Pancreas (tissue), 10 donors: ENCODE results near the gene ST6GALNAC6. TPM values are rescaled to one million over a fixed set of nuclear protein-coding genes. Genes with fewer than 3 reads are reported as not detected.

Source experiments
- ATAC-seq, 4 donors: fragments of 200-7000 bp; cut with Tn5 transposase; one replicate each; pipeline versions ENCODE4 v1.8.0 to v1.9.1; 2020; ENCODE audit warnings: mild to moderate bottlenecking in 4 of 4, moderate library complexity in 4 of 4
- DNase-seq, 6 donors: peaks; one replicate each; pipeline ENCODE4 v3.0.0-alpha.2; 2020
- FAIRE-seq: peaks from 2 replicates; lab custom pipeline; 2012; peaks lifted over from hg19 to GRCh38; lab: Jason Lieb, UNC
- H3K27ac ChIP-seq, 4 donors: fragments of 200-600 bp; sonication (generic); 1 replicate in 3 of 4; 2 replicates in 1 of 4; pipeline versions ENCODE4 v1.5.0 to v1.8.0; 2020
- H3K27me3 ChIP-seq, 4 donors: fragments of 200-600 bp; one replicate each; pipeline ENCODE4 v1.8.0; 2021
- H3K36me3 ChIP-seq, 3 donors: fragments of 200-600 bp; sonication (generic) in 1 of 3; one replicate each; pipeline versions ENCODE4 v1.5.0 to v1.8.0; 2020 to 2021
- H3K4me1 ChIP-seq, 3 donors: fragments of 200-600 bp; one replicate each; pipeline ENCODE4 v1.8.0; 2021
- H3K4me3 ChIP-seq, 4 donors: fragments of 200-600 bp; sonication (generic) in 2 of 4; one replicate each; pipeline versions ENCODE4 v1.5.0 to v1.8.0; 2020 to 2021
- H3K9me3 ChIP-seq, 4 donors: fragments of 200-600 bp; one replicate each; pipeline ENCODE4 v1.8.0; 2021
- CTCF ChIP-seq, 4 donors: fragments of 200-600 bp; sonication (generic) in 3 of 4; IDR thresholded peaks; one replicate each; pipeline versions ENCODE4 v1.5.0 to v1.8.0; 2021; ENCODE audit warnings: antibody characterized with exemption in 4 of 4
- WGBS, 2 donors: extraction: QIAGEN DNeasy Blood & Tissue Kit; methylation state at CpG; one replicate each; pipeline ENCODE4 v1.1.7; 2013; 5-methylcytosine and 5-hydroxymethylcytosine counted together
- intact Hi-C, 3 donors: fragments of 100-400 bp; cut with DNase I; formaldehyde crosslinking; loops; one replicate each; pipeline versions ENCODE4 v1.11.1 to v1.14.2; 2022
- polyA plus RNA-seq, 2 donors: library from polyadenylated mRNA; stranded (reverse); fragments of 200-250 nt; gene quantifications; one replicate each; pipeline ENCODE4 v1.2.3, GENCODE V29; 2013
- total RNA-seq, 6 donors: library from RNA; stranded (reverse); fragmentation: NEBNext Ultra II Directional in 4 of 6; extraction: Animal tissue kit (Norgen Biotek cat#: 25700) in 4 of 6; gene quantifications; one replicate each; pipeline versions ENCODE4 v1.2.1 to v1.2.4, GENCODE V29; 2021 to 2023
- donor health status: healthy with polysubstance abuse.
- donor health status: DM: no; HTN: no; CAD: no; lungs with moderate emphysema.
- donor health status: DM: no; HTN: no; CAD: no.
- donor health status: control.
- donor health status: control.
- donor health status: Bipolar disorder and iron deficiency.
- donor health status: DM: yes; HTN: yes; CAD: no.
- donor health status: DM: no; HTN: no; CAD: no.
- donor health status: DM: no; HTN: no; CAD: no.
- donor health status: DM: yes; HTN: yes; CAD: no.

The ST6GALNAC6 gene
- total and polyA plus RNA-seq, 8 donors = 20.7 to 35.7 (median 27.0) TPM

GRCh38 chr9:127874301-127875221 is 24.8 kb downstream of the ST6GALNAC6 start:
- no peak for TF ChIP-seq CTCF (IDR thresholded peaks at IDR 0.05)
- Histone ChIP-seq H3K36me3 (no peaks in the 10 kb centered on the region), H3K27ac (no peak overlapping the region), H3K4me1 (peaks cover 0 to 8% (median 0%) of the 10 kb centered on the region in 3 donors), H3K4me3 (no peak overlapping the region), H3K27me3 (no peaks in the 10 kb centered on the region), H3K9me3 (no peaks in the 10 kb centered on the region)
- intact Hi-C loops = no loop called here
- ATAC-seq (no peak), FAIRE-seq (no peak), DNase-seq (peak in 2 of 6 donors; percentile 14 to 69)
- 75 to 76% methylated on average over 19 of the region's 19 CpGs for WGBS, 2 donors

GRCh38 chr9:127873886-127874285 is 25.5 kb downstream of the ST6GALNAC6 start:
- H3K4me3 ChIP-seq = no peak overlapping the region
- ATAC-seq = peak in 3 of 4 donors; percentile 32 to 38 (median 35)
- no peak for TF ChIP-seq CTCF (IDR thresholded peaks at IDR 0.05)
- intact Hi-C loops = no loop called here
- DNase-seq = peak; percentile 61 to 89 (median 81)
- H3K4me1 ChIP-seq = peaks cover 0 to 8% (median 0%) of the 10 kb centered on the region in 3 donors
- no peaks in the 10 kb centered on the region for H3K27me3 ChIP-seq
- WGBS, 2 donors = 30 to 31% methylated on average over 10 of the region's 10 CpGs
- H3K36me3 ChIP-seq = no peaks in the 10 kb centered on the region
- FAIRE-seq = no peak
- H3K9me3 ChIP-seq = no peaks in the 10 kb centered on the region
- no peak overlapping the region for H3K27ac ChIP-seq

- H3K27ac ChIP-seq = no peak overlapping the region
- FAIRE-seq (no peak), DNase-seq (peak in 2 of 6 donors; percentile 12 to 75), ATAC-seq (no peak)
- intact Hi-C loops = no loop called here
- peaks cover 0 to 8% (median 0%) of the 10 kb centered on the region in 3 donors for H3K4me1 ChIP-seq
- H3K9me3 ChIP-seq = no peaks in the 10 kb centered on the region
- no peaks in the 10 kb centered on the region for H3K36me3 ChIP-seq
- WGBS, 2 donors = 83 to 87% methylated on average over 19 of the region's 19 CpGs
- H3K27me3 ChIP-seq = no peaks in the 10 kb centered on the region
- no peak for TF ChIP-seq CTCF (IDR thresholded peaks at IDR 0.05)
- H3K4me3 ChIP-seq = no peak overlapping the region
These were observed 26.1 kb downstream of the ST6GALNAC6 start for GRCh38 chr9:127873223-127873691.

GRCh38 chr9:127872369-127873222 is 26.8 kb downstream of the ST6GALNAC6 start:
- Histone ChIP-seq H3K4me1 (peaks cover 0 to 8% (median 0%) of the 10 kb centered on the region in 3 donors), H3K27me3 (no peaks in the 10 kb centered on the region), H3K27ac (no peak overlapping the region), H3K9me3 (no peaks in the 10 kb centered on the region), H3K36me3 (peaks cover 0 to 3% (median 0%) of the 10 kb centered on the region in 3 donors), H3K4me3 (no peak overlapping the region)
- ATAC-seq (no peak), FAIRE-seq (no peak), DNase-seq (peak in 2 of 6 donors; percentile 13 to 66)
- intact Hi-C loops = no loop called here
- TF ChIP-seq CTCF (IDR thresholded peaks at IDR 0.05) = no peak
- 93 to 96% methylated on average over 19 to 20 of the region's 20 CpGs for WGBS, 2 donors
